Hematopoietic multipotent progenitor cell treated with erythropoietin and hydrocortisone succinate and interleukin-3 and kit ligand, for 17 days (in vitro differentiated cells): ENCODE results near the gene MPZL3.

ENCODE experiments used
- DNase-seq: peaks from one replicate; pipeline ENCODE4 v3.0.0-alpha.2; 2015; ENCODE audit warnings: low spot score

The MPZL3 gene

DNA sequence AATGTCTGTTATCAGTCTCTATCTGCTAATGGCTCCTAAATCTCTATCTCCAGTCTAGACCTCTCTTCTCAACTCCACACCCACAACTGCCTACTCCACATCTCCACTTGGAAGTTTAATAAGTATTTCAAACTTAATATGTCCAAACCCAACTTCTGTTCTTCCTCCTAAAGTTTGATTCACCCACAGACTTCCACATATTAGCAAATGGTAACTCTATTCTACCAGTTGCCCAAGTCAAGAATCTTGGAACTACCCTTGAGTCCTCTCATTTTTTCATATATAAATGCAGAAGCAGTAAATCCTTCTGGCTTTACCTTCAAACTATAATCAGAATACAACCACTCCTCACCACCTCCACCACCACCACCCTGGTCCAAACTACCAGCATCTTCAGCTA, 20.7 kb downstream of the MPZL3 start:
- no peak for DNase-seq

DNA sequence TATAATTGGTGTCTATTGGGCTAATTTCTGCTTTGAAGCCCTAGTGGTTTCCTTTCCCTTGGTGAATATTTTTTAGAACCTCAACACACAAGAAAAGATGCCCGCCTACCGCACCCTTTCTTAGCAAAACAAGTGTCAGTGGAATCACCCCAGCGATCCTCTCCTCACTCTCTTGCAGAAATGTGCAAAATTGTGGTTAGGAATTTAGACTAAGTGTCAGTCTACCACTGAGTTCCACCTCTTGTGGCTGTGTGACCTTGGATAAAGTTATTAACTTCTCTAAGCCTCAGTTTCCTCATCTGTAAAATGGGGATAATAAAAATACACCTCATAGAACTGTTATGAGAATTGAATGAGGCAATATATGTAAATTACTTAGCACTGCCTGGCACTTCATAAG, 22.1 kb downstream of the MPZL3 start:
- no peak for DNase-seq

DNA sequence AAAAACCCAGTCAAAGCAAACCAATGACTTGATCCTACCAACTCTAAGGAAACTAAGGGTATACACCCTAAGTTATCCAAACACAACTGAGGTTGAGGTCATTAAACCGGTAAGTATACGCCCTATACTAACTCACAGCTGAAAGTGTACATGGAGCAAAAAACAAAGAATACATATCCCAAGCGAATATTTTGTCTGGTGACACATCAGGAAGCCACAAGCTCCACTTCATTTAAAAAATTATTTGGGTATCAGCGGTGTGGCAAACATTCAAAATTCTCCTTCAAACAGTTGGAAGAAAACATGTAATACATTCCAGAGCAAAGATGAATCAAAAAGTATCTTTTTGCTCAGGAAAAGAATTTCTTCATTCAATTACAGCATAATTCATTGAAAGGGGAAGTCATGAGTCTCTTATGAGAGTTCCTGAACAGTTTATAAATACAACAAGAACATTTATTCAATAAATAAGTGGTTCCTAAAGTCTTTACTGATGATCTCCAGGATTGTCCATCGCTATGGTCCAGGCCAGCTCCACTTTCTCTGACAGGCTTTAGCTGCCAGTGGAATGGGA, 22.8 kb downstream of the MPZL3 start:
- DNase-seq: no peak

DNA sequence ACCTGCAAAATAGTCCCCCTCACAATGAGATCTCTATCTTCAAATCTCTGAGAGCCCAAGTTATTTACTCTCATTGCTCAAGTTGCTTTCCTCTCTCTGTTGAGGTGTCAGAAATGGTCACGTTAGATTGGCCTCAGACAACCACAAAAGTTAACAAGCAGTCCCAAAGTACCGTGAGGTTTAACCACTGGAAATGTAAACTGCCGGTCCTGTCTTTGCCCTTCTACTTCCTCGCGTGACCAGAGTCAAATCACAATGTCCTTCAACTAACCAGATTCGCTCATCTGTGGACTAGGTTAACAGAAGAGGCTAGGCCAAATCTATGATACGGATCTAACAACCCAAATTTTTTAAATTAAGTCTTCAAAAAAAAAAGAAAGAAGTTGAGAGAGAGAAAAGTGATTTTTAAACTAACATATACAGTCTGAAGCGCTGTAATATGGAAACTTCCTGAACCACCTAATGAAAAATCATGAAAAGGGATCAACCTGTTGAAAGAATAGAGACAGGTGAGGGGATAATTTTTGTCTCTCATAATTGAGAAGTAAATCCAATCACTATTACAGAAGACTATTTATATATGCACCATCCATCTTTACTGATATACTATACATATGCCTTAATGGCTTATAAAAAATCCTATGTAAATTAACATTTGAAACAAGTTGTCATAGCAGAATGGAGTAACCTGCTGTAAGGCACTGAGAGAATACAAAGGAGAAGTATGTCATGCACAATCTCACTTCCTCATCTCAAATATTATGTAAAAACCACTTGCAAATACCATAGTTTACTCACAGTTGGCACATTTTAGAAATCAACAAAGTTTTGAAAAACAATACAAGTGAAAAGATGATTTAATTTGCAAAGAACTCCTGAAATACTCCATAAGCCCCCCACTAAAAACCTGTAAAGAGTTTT, 24.0 kb downstream of the MPZL3 start:
- DNase-seq: no peak

DNA sequence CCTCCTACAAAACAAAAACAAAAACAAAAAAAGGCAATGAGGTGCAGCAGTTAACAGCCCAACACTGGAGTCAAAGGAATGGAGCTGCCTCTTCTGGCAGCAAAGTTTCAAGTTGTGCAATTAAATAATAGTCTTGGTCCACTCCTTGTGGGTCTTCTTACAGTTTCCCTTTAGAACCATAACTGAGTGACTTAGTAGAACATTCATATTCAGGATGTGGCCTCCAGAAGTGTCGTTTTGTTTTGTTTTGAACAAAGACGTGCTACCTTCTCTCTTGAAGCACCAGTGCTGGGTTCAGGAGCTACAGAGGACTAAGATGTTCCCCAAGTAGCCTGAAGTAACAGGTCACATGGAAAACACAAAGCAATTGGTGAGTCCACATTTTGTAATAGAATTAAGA, 25.4 kb downstream of the MPZL3 start:
- no peak for DNase-seq

DNA sequence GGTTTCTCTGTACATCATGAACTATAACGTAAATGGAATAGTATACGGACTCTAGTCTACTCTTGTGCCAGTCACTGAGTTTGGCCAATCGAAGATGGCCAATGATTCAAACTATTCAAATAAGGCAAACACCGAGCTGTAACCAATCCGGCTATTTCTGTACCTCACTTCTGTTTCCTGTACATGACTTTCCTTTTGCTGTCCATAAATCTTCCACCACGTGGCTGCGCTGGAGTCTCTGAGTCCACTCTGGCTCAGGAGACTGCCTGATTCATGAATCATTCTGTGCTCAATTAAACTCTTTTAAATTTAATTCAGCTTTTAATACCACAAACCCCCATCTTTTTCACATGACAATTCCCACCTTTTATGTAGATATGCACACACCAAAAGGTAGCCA, 25.9 kb downstream of the MPZL3 start:
- DNase-seq: no peak

DNA sequence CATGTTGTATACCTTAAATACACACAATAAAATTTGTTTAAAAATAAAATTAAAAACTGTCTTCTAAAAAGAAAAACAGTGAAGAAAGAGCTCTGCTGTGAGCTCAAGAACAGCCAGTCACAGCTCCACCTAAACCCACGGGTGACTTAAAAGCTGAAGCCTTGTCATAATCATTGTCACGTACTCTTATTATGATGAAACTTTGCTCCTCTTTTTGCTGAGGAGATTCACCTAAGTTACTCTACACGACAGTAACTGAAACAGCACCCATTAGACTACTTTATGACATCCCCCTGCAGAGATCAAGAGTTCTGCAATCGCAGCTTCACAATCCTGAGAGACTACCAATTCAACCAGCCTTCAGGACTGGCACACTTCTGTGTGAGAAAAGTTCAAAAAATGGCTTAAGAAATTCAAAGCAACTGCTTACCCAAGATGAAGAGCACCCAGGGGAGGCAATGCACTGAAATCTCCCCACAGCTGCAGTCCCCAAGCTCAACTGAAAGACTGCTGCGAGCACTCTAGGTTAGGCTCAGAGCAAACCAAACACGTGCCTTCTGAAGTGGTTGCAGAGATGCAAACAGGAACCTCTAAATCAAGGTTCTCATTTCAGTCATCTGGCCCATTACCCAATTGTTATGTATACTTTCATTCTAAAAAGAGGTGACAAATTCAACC, 27.5 kb downstream of the MPZL3 start, which contains the start of gene JAML:
JAML (minus strand) TSS at position 501 of the 678 bp plus-strand sequence. CDS start 10,145 bp downstream, outside the sequence.
- DNase-seq: no peak

DNA sequence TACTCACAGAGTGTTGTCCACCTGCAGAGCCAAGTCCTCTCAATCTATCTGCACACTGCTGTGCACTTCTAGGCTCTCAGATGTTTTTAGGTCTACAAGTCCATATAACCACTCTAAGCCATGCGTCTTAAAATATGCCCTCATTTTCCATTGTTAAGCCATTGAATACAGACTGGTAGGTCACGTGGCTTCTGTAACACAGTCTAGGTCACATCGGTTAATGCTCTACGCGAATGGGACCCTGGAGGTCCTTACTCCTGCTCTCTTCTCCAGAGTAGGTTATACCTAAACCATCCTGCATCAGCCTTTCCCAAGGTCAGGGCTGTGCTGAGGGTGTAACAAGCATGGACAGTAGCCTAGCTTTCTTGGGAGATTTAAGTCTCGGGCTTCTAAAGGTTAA, 28.2 kb downstream of the MPZL3 start:
- no peak for DNase-seq

DNA sequence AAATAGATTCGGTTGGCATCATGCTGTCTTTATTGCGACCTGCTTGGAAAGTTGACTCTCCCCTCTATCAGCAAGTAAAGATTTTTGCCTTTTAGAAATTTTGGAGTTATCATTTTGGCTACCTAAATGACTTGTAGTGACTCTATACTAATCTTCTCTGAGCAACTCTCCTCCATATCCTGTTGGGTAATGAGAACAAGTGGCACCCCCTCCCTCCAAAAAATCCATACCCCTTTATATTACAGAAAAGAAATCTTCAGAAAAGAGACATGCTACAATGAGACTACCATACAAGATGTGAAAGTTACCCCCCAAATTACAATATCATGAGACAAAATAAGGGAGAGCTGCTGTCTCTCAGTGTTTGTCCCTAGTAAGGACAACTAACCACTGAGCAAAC, 28.6 kb downstream of the MPZL3 start:
- no peak for DNase-seq

DNA sequence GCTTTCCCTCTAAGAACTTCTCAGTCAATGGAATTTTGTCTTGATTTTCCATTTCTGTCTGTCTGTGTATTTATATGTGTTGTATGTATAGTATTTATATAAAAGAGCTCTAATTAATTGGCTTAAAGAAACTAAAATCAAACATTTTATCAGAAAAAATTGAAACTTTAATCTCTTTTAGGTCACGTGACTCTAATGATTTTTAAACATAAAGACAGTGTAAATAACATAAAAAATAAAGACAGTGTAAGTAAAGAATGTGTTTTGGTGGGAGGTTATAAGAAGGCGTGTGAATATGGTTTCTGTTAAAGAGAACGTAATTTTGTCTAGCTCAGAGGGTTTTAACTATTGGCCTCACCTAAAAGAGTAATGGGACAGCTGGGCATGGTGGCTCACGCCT, 29.7 kb downstream of the MPZL3 start:
- DNase-seq: no peak

DNA sequence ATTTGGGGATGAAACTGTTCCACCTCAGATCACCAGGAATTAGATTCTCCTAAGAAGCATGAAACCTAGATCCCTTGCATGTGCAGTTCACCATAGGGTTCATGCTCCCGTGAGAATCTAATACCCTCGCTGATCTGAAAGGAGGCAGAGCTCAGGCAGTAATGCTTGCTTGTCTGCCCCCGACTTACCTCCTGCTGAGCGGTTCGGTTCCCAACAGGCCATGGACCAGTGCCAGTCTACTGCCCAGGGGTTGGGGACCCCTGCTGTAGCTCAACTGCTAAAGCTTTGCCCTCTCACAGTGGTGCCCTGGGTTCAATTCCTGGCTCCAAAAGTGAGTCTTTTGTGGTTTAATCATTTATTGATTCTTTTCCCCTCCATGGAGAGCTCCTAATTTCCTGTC, 30.7 kb downstream of the MPZL3 start:
- DNase-seq: no peak

DNA sequence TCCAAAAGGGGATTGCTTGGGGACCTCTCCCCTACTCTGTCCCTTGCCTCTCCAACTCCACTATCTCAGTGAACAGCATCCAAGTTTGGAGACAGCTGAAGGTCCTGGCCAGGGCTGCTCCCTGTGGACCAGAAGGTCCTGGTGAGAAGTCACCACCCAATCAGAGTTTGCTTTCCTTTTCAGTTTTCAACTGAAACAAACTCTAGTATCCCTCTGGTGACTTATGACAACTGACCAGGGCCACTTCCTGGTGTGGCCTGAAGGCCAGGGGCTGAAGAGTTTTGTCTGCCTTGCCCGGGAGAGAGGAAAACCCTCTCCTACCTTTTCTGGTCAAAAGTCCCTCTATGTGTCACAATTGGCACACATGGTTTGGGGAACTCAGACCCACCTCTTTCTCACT, 32.4 kb downstream of the MPZL3 start:
- no peak for DNase-seq

DNA sequence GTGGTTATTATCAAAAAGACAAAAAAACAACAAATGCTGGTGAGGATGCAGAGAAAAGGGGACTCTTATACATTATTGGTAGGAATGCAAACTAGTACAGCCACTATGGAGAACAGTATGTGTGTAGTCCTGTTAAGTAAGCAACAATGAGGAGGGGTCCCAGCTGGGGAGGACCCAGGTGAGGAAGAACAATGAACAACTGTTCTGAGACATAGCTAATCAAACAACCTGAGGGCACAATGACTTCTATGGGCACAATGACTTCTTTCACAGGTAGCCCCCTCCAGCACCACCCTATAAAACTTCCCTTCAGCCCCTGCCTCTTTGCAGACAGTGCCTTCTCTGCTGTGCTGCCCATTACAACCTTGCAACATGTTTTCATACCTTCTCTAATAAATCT, 32.9 kb downstream of the MPZL3 start:
- no peak for DNase-seq

DNA sequence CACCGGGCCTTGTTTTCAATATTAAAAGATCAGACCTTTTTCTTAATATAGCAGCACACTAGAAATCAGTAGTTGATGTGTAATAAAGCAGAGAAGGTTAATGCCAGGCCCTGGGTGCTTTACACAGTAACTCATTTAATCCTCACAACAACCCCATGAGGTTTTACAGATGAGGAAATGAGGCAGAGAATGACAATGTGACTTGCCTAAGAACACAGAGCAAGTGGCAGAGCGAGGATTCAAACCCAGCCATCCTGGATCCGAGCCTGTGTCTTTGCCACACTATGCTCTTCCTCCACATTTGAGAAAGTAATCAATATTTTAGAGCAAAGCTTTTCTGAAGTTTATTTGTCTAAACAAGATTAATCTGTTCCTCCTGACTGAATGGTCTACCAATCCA, 34.6 kb downstream of the MPZL3 start:
- DNase-seq: no peak

DNA sequence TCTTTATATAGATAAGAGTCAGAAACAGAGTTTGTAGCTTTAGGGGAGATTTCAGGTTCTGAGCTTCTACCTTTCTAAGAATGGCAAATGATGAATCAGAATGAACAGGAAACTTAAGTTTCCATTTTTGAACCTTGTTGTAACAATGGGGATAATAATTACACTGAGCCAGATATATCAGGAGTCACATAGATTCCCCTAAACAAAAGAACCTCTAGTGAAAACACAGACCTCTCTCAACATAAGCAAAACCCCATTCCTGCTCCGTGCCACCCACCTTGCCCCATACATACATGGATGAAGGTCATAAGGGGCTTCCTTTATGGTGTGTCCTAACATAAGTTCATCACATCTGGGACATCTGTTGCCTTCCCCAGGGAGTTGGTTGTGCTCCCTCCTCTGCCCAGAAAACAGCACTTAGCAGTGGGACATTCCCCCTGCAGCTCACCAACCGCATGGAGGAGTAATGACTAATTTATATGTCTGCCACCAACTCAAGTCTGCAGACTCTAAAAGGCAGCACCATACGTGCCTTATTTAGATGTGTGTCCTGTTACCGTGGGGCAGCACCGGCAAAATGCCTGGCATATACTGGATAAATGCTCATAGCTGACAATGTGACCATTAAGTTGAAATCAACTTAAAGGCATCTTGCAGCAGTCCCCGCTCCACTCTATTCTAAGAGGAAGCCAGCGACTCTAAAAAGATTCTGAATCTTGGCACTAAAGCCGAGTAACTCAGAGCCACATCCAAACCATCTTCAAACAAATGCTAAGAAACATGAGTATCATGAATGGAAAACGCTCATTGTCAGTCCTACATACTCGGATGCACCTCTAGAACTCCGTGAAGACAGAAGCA, 35.3 kb downstream of the MPZL3 start:
- no peak for DNase-seq

DNA sequence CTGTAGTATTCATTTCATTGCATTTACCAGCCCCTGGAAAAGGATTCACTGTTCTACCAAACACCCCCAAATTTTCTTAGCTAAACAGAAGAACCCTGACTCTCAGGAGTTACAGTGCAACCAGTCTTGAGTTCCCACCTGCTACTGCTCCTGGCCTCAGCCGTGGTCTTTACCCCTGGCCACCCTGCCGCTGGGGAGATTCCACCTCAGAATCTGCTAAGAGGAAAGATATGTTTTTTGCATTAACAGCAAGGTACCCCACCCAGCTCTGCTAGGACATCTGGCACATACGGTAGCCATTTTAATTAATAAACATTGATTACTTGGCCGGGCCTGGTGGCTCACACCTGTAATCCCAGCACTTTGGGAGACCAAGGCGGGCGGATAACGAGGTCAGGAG, 36.4 kb downstream of the MPZL3 start:
- no peak for DNase-seq

DNA sequence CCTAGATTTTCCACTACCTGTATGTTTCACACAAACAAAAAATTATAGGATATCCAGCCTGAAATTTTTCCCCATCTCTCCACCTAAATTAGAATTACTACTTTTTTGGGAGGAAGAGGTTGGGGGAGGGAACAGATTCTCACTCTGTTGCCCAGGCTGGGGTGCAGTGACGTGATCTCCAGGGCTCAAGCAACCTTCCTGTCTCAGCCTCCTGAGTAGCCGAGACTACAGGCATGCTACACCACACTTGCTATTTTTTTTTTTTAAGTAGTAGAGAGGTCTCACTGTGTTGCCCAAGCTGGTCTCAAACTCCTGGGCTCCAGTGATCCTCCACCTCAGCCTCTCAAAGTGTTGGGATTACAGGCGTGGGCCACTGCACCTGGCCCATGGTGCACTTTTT, 36.9 kb downstream of the MPZL3 start:
- DNase-seq: no peak

DNA sequence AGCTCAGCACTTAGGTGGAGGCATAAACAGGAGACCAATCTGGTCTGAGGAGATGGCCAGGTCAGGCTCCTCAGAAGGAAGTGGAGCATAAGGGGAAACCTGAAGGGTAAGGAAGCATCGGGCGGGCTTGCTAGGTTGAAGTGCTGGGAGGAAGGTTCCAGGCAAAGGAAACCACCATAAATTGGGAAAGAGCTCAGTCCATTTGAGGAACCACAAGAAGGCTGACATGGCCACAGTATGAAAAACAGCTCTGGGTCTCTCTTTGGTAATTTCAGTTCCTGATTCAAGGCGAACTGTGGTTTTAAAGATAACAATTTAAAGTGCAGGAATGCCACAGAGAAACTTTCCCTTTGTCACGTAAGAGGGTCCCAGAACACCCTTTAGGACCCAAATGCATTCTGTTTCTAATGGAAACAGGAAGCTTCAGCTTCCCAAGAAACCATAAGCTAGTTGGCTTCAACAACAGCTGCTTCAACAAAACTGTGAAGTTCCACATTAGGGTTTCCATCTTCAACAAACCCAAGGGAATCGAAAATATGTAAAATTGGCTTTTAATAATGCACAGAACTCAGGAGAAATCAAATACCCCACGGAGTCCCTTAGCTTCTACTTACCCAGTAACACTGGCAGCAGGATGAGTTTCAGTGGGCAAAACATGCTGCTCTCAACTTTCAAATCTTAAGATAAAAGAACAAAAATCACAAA, 37.8 kb downstream of the MPZL3 start:
- no peak for DNase-seq

DNA sequence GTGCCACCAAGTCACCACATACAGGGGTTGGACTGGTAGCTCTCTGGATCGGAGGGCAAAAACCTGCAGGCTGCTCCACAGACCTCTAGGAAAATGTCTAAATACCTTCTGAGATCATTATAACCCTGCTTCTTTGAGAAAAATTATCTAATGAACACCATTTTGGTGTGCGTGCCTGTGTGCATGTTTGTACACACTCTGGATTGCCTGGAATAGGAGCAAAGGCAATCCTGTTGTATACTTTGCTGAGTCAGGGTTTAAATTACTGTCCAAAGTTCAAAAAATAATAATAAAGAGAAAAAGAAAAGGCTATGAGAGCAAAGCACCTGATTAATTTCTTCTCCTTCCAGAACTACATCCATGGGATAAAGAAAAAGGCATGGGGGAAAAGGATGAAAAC, 38.4 kb downstream of the MPZL3 start:
- no peak for DNase-seq

DNA sequence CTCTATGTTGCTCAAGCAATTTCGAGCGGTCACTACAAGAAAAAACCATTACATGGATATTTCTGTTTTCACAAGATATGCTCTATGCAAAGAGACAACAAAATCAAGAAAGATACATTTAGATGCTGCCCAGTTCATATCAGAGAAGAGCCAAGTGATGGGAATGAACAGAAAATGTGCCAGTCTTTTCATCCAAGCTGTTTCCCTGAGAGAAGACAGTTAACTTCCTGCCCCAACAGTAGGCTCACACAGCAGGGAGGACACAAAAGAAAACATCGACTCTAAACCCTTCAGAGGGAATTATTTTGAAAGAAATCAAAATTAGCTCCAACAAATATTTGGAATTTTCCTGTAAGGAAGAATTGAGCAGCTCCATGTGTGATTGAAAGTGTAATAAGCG, 39.0 kb downstream of the MPZL3 start:
- no peak for DNase-seq

DNA sequence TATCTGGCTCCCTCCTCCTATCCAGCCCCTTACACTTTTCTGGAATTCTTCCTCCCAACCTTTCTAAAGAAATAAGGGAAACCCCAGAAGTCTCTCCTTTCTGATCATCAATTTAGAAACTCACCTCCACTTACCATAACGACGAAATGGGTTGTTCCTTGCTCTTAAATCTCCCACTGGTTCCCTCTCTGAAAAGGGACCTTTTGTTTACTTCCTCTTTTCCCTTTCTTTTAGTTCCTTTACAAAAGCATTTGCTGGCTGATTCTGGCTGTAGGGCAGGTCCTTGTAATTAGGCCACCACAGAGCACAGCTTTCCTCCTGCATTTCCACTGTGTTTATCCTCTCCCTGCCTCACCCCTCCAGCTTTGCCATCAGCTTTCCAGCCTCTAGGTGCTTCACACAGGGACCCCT, 39.4 kb downstream of the MPZL3 start:
- no peak for DNase-seq
